ENCODE data around the gene CREG1.
"Not testable (repeated sequence)": the region's sequence is repeated elsewhere in the genome, so short reads cannot be mapped to it uniquely, and the experiment has no call there.

The CREG1 gene

DNA sequence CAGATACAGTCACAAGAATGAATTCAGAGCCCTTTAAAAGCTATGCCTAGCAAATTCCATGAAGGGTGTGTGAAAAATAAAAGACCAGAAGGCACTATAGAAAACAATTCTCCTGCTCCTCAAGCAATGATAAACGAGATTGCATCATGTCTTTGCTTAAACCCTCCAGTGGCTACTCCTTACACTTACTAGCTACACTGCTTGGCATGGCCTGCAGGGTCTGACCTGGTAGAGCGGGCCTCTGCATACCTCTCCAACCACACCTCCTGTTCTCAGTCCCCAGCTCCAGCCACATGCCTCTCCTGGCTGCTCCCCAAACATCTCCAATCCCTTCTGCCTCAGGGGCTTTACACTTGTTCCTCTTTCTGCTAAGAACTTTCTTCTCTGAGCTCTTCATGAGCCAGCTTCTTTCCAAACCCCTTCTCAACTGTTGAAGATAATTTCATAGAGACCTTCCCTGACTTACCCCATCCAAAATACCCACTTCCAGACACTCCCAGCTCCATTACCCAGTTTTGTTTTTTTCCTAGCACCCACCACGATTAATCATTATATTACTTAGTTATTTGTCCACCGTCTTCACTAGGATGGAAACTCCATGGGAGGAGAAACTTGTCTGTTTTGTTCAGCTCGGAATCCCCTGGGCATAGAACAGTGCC, 11.2 kb upstream of the CREG1 start:
- DNase-seq (ENCODE audit: low read depth in 2 of 3, low spot score in 2 of 3), result no peak

GRCh38 chr1:167563579-167564246, 10.2 kb upstream of the CREG1 start:
- DNase-seq (ENCODE audit: low read depth in 2 of 3, low spot score in 2 of 3), result no peak

DNA sequence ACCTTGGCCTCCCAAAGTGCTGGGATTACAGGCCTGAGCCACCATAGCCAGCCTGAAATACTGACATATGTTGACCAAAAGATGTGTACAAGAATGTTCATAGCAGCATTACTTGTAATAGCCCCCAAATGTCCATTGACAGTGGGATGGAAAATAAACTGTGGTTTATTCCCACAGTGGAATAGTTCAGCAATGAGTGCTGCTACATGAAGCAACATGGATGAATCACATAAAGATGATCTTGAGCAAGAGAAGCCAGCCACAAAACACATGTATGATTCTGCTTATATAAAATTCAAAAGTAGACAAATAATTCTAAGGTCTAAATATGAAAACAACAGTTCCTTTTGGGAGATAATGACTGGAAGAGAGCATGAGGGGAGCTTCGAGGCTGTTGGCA, 9.1 kb upstream of the CREG1 start:
- no peak for DNase-seq (ENCODE audit: low read depth in 2 of 3, low spot score in 2 of 3)

GRCh38 chr1:167561753-167562152, 8.2 kb upstream of the CREG1 start:
- no peak for DNase-seq (ENCODE audit: low read depth in 2 of 3, low spot score in 2 of 3)

DNA sequence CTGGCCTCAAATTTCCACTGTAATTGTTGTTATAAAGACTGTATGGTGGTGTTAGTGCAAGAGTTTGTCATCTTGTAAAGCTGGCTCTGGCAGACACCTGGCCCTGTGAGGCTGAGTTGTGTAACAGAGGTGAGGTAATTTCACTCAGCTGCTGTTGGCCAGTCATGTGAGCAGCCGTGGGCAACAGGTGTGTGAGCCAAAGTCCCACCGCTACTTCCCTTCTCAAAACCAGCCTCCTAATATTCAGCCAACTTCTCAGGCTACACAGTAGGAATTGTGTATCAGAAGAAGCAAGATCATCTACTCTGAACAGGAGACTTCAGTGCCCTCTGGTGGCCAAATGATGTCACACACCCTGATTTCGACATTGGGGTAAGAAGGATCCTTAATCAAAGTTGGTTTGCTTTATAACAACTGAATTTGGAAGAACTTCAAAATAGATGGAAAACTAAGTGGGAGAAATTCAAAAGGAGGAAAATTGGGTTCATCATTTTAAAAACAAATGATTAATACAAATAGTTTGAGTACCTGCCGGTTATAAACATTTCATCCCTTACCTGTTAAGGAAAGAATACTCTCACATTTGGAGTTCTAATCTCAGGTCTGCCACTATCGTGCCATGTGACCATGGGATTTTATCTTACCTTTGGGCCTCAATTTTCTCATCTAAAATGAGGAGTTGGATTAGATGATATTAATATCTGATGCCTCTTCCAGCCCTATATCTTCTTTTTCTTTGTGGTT, 2.6 kb upstream of the CREG1 start:
- DNase-seq (ENCODE audit: low read depth in 2 of 3, low spot score in 2 of 3), result peak in 2 of 3 experiments; percentile 24 to 30

GRCh38 chr1:167555072-167555471, 1.5 kb upstream of the CREG1 start:
- DNase-seq (ENCODE audit: low read depth in 2 of 3, low spot score in 2 of 3), result not testable (repeated sequence)

DNA sequence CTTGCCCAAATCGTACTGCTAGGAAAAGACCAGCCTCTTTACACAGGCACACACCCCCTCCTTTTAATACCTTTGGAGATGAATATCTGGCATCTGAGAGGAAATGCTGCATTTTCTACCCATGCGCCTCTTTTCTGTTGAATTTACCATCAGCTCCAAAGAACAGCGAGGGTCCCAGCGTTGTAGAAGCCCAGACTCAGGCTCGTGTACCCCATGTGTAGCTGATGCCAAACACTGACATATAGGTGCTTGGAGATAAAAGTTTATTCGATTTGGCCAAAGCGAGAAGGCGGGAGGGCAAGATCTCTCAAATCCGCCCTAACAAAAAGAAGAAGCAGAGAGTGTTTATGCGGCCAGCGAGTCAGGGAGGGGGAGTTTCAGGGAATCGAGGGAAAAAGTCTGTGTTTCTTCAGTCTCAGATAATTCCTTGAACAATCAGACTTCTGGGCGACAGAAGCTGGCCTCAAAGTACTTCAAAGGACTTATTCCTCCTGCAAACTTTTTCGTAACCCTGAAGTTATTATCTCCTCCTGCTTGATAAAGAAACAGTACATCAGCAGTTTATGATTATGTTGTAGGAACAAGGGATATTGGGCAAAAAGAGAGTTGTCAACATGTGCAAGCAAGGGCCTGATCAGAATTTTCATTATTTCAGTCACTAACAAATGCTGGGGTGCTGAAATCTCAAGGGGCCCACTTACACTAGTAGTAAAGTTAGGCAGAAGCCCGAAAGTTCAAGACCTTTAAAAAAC, 642 bp upstream of the CREG1 start:
- DNase-seq (ENCODE audit: low read depth in 2 of 3, low spot score in 2 of 3), result no peak

DNA sequence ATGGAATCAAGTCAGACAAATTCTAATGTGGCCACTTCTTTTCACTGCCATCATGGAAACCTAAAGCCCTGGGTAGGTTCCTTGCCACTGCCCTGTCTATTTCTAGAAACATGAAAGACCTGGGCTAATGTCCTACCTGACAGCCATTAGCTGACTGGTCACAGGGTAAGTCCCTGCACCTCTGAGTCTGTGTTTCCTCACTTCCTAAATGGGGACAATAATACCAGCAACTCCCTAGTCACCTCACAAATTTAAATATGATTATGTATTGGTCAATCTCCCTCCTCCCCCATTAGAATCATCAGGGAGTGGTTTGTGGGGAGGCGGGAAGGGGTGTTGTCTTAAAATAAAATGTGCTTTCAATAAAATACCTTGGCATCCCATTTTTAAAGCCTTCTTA, 2.2 kb downstream of the CREG1 start:
- DNase-seq (ENCODE audit: low read depth in 2 of 3, low spot score in 2 of 3), result no peak

GRCh38 chr1:167548059-167548932, 5.3 kb downstream of the CREG1 start:
- DNase-seq (ENCODE audit: low read depth in 2 of 3, low spot score in 2 of 3), result no peak

GRCh38 chr1:167546935-167547334, 6.6 kb downstream of the CREG1 start:
- no peak for DNase-seq (ENCODE audit: low read depth in 2 of 3, low spot score in 2 of 3)

DNA sequence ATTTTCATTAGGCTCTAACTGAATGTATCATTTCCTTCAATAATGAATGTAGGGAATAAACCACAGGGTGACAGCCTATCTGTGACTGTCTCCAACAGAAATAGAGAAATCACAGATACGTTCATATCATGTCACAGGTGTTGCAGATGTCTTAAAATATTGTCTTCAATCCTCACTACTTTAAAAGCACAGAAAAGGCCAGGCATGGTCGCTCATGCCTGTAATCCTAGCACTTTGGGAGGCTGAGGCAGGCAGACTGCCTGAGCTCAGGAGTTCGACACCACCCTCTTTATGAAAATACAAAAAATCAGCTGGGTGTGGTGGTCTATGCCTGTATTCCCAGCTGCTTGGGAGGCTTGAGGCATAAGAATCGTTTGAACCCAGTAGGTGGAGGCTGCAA, 8.2 kb downstream of the CREG1 start:
- DNase-seq (ENCODE audit: low read depth in 2 of 3, low spot score in 2 of 3), result no peak

DNA sequence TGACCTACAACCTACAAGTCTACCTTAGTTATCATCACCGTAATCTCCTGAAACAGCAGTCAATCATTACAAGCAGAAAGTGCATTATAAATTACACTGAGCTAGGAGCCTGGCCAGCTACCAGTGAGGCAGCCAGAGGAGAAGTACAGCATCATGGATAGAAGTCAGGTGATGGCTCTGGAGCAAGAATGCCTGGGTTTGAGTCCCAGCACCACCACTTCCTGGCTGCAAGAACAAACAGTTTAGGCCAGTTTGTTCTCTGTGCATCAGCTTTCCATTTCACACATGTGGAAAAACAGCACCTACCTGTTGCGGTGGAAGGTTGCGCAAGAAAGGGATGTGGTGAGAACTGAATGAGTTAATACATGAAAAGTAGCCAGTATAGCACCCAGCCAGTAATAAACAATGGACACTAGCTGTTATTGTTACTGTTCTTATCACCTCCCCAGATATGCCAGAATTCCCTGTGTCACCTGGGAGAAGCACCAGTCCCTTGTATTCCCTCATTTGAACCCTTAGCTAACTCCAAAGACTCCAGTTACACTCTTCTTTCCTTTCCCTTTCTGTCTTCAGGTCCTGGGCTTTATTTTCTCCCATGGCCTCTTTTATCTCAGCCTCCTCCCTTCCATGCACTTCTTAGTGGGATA, 9.0 kb downstream of the CREG1 start:
- no peak for DNase-seq (ENCODE audit: low read depth in 2 of 3, low spot score in 2 of 3)

- no peak for DNase-seq (ENCODE audit: low read depth in 2 of 3, low spot score in 2 of 3)
Observed at GRCh38 chr1:167543199-167543990, 10.2 kb downstream of the CREG1 start.

DNA sequence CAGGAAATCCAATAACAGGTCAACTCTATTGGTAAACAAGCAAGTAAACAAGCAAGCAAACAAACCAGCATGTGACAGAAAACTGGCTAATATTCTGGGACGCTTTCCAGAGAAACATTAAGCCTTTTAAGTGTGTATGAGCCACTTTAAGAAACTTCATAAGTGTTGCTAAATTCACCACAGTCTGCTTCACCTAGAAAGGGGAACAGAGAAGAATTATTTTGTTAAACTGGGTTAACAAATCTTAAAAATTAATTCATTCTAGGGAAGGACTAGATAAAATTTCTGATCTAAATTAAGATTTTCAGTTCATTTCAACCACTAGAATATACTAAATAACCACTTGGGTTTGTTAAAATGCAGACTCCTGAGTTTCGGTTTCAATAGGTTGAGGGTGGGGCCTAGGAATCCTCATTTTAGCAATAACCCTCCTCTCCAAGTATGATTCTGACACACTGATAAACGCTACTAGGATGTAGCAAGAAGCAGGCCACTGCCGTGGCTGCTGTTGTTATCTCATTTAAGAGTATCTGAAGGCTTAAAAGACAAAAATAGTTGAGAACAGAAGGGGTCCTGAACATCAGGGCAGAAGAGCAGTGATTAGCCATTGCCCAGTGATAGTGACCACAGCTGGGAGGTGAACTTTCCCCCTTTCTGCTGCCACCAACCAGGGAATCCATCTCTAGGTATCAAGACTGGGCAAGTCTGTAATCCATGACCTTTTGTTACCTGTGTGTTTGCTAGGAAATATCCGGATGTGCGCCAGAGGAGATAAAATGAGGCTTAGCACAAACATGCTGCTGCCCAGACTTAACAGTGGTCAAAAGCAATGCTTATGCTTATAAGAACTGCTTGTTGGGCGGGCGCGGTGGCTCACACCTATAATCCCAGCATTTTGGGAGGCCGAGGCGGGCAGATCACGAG, 11.2 kb downstream of the CREG1 start:
- no peak for DNase-seq (ENCODE audit: low read depth in 2 of 3, low spot score in 2 of 3)

DNA sequence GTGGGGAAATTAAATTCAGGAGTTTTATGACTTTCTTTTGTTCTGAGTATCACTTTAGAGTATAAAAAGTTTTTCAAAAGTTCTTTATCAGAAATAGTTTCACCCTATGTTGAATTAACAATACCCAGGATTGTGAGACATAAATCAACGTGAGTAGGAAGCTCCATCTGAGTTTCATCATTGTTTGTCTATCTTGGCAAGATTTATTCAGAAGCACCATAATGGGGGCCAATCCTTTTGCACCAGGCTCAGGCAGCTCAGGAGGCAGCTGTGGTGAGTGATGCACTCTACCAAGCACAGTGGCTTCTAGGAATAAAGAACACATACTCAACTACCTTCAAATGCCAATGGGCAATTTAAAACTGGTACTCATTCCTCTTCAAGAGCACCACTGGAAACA, 12.0 kb downstream of the CREG1 start:
- DNase-seq (ENCODE audit: low read depth in 2 of 3, low spot score in 2 of 3), result no peak

- DNase-seq (ENCODE audit: low read depth in 2 of 3, low spot score in 2 of 3), result no peak
Observed at GRCh38 chr1:167541003-167541402, 12.6 kb downstream of the CREG1 start.

GRCh38 chr1:167538657-167539056, 14.9 kb downstream of the CREG1 start:
- no peak for DNase-seq (ENCODE audit: low read depth in 2 of 3, low spot score in 2 of 3)

DNA sequence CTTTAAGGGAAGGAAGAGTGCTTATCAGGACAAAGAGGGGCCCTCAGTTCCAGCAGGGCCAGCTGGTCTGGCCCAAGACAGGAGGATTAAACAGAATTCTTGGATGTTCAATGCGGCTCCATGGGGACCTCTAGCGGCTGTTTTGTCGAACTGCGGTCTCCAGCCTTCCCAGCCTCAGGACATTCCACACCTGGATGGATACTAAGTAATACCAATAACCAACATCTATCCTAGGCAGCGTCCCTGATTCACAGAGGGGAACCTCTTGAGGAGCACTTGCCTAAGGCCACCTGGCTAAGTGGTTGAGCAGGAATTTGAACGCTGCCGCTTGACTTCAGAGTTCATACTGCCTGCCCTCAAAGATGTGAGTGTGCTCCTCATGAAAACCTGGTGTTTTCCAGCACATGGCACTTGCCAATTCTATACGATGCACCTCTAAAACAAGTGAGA, 19.7 kb downstream of the CREG1 start:
- DNase-seq (ENCODE audit: low read depth in 2 of 3, low spot score in 2 of 3), result peak in 1 of 3 experiments; percentile 50
